ENCODE data around the gene SH3RF2. TPM values are rescaled to one million over a fixed set of nuclear protein-coding genes. Genes with fewer than 3 reads are reported as not detected.

SH3RF2 gene
- total and polyA plus RNA-seq, 2 donors (not counting 3 experiments of a cell fraction or from before 2014, with no cell fraction given) = 0.54 to 0.84 TPM

- intact Hi-C loops (cut with micrococcal nuclease) = no loop called here
Observed at GRCh38 chr5:146025681-146026080, 89.3 kb downstream of the SH3RF2 start.

More at GRCh38 chr5:146025681-146026080, 89.3 kb downstream of the SH3RF2 start:
- no peaks in the 10 kb centered on the region for H3K4me1 ChIP-seq (ENCODE audit: control insufficient read depth, extremely low read depth, insufficient read depth, low read length)
- H3K4me3 ChIP-seq (replicated peaks in 1 of 3; ENCODE audit: insufficient read depth in 1 of 3, low read depth in 1 of 3, low read length in 3 of 3) = no peak overlapping the region
- no peaks in the 10 kb centered on the region for H3K36me3 ChIP-seq (ENCODE audit: control insufficient read depth in 2 of 2, extremely low read depth in 1 of 2, insufficient read depth in 2 of 2, low read length in 2 of 2)
- TF ChIP-seq POLR2A (IDR thresholded peaks at IDR 0.05; ENCODE audit: low read depth, low read length) (no peak), FOS (IDR thresholded peaks at IDR 0.05; ENCODE audit: borderline replicate concordance, insufficient read depth, low read length) (no peak), JUN (IDR thresholded peaks at IDR 0.05; ENCODE audit: borderline replicate concordance, insufficient read depth, insufficient read length, low read depth) (no peak), CTCF (IDR thresholded peaks at IDR 0.05; ENCODE audit: extremely low read depth in 1 of 2, insufficient read depth in 1 of 2, low read depth in 1 of 2, low read length in 2 of 2) (no peak), MYC (IDR thresholded peaks at IDR 0.05; ENCODE audit: low read depth, low read length) (no peak), GATA2 (IDR thresholded peaks at IDR 0.05; ENCODE audit: insufficient read depth, insufficient read length, low read depth, low read length) (no peak)
- H3K4me2 ChIP-seq (ENCODE audit: insufficient read depth, low read length) = no peak overlapping the region
- POLR2A ChIA-PET = no interaction called here
- H3K9ac ChIP-seq (replicated peaks; ENCODE audit: extremely low read depth, insufficient read depth, low read length) = no peak overlapping the region
- CTCF ChIA-PET = interaction anchor here (2.6 kb wide), 1 partner anchor 16 kb away, joined by 9 read pairs; no protein-coding TSS in a partner anchor
- FAIRE-seq (no peak), DNase-seq (ENCODE audit: low read depth, low spot score) (no peak)
- H2AFZ ChIP-seq (ENCODE audit: low read depth, low read length) = no peak overlapping the region
- no peaks in the 10 kb centered on the region for H4K20me1 ChIP-seq (replicated peaks; ENCODE audit: control insufficient read depth, extremely low read depth, insufficient read depth, low read length)
- no peaks in the 10 kb centered on the region for H3K9me3 ChIP-seq (replicated peaks; ENCODE audit: control insufficient read depth, insufficient read depth, low read length)
- no TSS peak for BruUV-seq (replicated peaks)
- dilution Hi-C loops (cut with MboI; ENCODE audit: extremely low pct_ligation_motif_present, low sequenced_read_pairs) = no loop called here
- H3K9me1 ChIP-seq (replicated peaks; ENCODE audit: control insufficient read depth, extremely low read depth, insufficient read depth, low read length) = no peaks in the 10 kb centered on the region
- H3K27ac ChIP-seq (ENCODE audit: insufficient read depth, low read depth, low read length) = no peak overlapping the region
- H3K27me3 ChIP-seq (ENCODE audit: control insufficient read depth in 2 of 2, insufficient read depth in 2 of 2, low read length in 2 of 2) = no peaks in the 10 kb centered on the region
- H3K79me2 ChIP-seq (ENCODE audit: control insufficient read depth, insufficient read depth, low read length) = no peaks in the 10 kb centered on the region
